ENCODE data around the gene ARPC2. TPM values are rescaled to one million over a fixed set of nuclear protein-coding genes. Genes with fewer than 3 reads are reported as not detected.
"Not testable (repeated sequence)": the region's sequence is repeated elsewhere in the genome, so short reads cannot be mapped to it uniquely, and the experiment has no call there.

ARPC2 gene
- total RNA-seq, 2 donors from 2014 or later = 182 to 207 TPM

DNA sequence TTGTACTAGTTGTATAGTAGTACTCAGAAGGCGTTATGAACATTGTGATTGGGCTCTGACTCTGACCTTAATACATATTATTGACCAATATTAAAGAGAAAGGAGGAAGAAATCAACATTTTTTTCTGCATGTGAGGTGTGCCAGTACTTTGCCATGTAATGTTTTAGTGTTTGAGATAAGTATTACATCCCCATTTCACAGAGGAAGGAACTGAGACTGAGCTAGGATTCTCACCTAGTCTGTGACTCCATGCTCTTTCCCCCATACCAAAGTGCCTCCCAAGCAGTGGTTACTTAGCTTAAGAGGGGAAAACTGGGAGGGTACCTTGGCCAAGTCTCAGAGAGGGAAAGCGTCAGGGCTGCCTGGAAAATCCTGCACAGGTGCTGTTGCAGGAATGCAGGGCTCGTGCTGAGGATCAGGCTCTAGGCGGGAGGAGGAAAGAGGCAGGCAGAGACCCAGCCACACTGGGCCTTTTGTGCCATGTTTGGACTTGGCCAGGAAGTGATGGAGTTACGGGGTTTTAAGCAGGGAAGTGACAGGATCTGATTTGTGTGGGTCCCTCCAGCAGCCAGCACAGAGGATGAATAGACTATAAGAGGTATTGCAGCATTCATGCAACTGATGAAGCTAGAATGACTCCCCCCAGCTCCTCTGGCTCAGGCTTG, 55.0 kb downstream of the ARPC2 start:
- DNase-seq (ENCODE audit: low spot score) = no peak
- Histone ChIP-seq H3K9me3 (no peaks in the 10 kb centered on the region), H3K4me3 (peak overlapping the region in 1 of 2 donors; percentile 91), H3K27ac (peak overlapping the region; percentile 76 to 86), H3K36me3 (peaks cover 22 to 23% of the 10 kb centered on the region in 2 donors), H3K27me3 (replicated peaks; ENCODE audit: insufficient read depth) (no peaks in the 10 kb centered on the region), H3K4me1 (replicated peaks) (peaks cover 12% of the 10 kb centered on the region)
- WGBS = 30% methylated on average over 5 of the region's 5 CpGs
- intact Hi-C loops (cut with DNase I) = loop anchor here (5.0 kb wide), 3 partner anchors 55 to 125 kb away; partner anchors contain the start of genes ARPC2 and CTDSP1
- no peak for TF ChIP-seq POLR2AphosphoS5 (IDR thresholded peaks at IDR 0.05)
- TF ChIP-seq, protein P1, sequence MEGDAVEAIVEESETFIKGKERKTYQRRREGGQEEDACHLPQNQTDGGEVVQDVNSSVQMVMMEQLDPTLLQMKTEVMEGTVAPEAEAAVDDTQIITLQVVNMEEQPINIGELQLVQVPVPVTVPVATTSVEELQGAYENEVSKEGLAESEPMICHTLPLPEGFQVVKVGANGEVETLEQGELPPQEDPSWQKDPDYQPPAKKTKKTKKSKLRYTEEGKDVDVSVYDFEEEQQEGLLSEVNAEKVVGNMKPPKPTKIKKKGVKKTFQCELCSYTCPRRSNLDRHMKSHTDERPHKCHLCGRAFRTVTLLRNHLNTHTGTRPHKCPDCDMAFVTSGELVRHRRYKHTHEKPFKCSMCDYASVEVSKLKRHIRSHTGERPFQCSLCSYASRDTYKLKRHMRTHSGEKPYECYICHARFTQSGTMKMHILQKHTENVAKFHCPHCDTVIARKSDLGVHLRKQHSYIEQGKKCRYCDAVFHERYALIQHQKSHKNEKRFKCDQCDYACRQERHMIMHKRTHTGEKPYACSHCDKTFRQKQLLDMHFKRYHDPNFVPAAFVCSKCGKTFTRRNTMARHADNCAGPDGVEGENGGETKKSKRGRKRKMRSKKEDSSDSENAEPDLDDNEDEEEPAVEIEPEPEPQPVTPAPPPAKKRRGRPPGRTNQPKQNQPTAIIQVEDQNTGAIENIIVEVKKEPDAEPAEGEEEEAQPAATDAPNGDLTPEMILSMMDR (IDR thresholded peaks at IDR 0.05) = no peak
- TF ChIP-seq POLR2A (IDR thresholded peaks at IDR 0.05) = no peak

DNA sequence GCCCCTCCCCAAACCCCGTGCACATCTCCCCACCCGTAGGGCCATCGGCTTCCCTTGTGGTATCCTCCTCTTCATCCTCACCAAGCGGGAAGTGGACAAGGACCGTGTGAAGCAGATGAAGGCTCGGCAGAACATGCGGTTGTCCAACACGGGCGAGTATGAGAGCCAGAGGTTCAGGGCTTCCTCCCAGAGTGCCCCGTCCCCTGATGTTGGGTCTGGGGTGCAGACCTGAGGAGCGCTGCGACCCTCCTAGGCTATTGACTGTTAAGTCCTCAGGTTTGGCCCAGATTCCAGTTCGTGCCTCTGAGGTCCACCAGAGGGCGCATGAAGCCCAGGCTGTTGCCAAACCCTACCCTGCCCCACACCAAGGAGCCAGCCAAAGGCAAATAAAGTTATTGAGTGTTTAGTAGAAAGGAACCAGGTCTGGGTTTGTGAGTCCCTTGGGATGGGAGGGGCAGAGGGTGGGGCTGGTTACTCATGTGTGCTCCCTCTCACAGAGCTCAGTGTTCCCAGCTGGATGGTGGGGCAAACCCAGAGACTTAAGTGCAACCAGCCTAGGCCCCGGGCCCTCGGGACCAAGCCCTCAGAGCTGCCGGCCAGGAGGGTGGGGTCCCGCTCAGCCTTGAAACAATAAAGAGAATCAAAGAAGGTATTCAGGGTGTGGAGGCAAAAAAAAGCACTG, 55.7 kb downstream of the ARPC2 start:
- intact Hi-C loops (cut with DNase I) = loop anchor here (5.0 kb wide), 3 partner anchors 55 to 125 kb away; partner anchors contain the start of genes ARPC2 and CTDSP1
- Histone ChIP-seq H3K4me3 (peak overlapping the region in 1 of 2 donors; percentile 8), H3K9me3 (no peaks in the 10 kb centered on the region), H3K27ac (peak overlapping the region; percentile 76 to 86), H3K36me3 (peaks cover 26% of the 10 kb centered on the region in 2 donors), H3K4me1 (replicated peaks) (peaks cover 12% of the 10 kb centered on the region), H3K27me3 (replicated peaks; ENCODE audit: insufficient read depth) (no peaks in the 10 kb centered on the region)
- peak; percentile 93 for DNase-seq (ENCODE audit: low spot score)
- TF ChIP-seq POLR2A (IDR thresholded peaks at IDR 0.05) (no peak), POLR2AphosphoS5 (IDR thresholded peaks at IDR 0.05) (peak; percentile 98)
- TF ChIP-seq, protein P1 (IDR thresholded peaks at IDR 0.05) = peak; percentile 90 to 99 (median 95)
- WGBS = 15% methylated on average over 18 of the region's 18 CpGs

DNA sequence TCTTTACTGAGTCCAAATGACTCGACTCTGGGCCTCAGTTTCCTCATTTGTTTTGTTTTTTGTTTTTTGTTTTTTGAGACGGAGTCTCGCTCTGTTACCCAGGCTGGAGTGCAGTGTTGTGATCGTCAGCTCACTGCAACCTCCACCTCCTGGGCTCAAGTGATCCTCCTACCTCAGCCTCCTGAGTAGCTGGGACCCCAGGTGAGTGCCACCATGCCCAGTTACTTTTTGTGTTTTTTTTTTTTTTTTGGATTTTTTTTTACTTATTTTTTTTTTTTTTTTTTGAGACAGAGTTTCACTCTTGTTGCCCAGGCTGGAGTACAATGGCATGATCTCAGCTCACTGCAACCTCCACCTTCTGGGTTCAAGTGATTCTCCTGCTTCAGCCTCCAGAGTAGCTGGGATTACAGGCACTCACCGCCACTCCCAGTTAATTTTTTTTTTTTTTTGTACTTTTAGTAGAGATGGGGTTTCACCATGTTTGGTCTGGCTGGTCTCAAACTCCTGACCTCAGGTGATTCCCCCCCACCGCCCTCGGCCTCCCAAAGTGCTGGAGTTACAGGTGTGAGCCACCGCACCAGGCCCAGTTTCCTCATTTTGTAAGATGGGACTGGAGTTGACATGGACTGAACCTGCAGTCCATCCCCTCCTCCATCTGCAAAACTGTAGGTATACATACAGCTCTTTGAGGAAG, 56.4 kb downstream of the ARPC2 start:
- H3K4me3 ChIP-seq; DNase-seq (ENCODE audit: low spot score); H3K9me3 ChIP-seq; H3K27me3 ChIP-seq (replicated peaks; ENCODE audit: insufficient read depth): not testable (repeated sequence)
- Histone ChIP-seq H3K27ac (peak overlapping the region; percentile 76 to 86), H3K36me3 (peaks cover 26% of the 10 kb centered on the region in 2 donors), H3K4me1 (replicated peaks) (peaks cover 12% of the 10 kb centered on the region)
- intact Hi-C loops (cut with DNase I) = loop anchor here (5.0 kb wide), 3 partner anchors 56 to 124 kb away; partner anchors contain the start of genes ARPC2 and CTDSP1
- 80% methylated on average over 8 of the region's 8 CpGs for WGBS

DNA sequence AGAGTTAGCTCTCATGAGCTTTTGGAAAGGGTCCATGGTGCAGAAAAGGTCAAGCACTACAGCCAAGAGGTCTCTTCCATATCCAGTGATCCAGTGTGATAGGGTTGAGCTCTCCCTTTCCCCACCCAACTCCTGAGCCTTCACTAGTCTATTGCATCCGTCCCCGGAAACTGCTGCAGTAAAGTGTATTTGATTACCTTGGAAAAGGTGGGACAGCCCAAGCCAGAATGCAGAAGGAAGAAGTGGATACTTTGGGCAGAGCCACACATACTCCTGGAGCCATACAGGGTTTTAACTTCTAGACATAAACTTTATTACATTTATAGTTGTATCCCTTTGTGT, 56.9 kb downstream of the ARPC2 start:
- DNase-seq (ENCODE audit: low spot score) = no peak
- TF ChIP-seq POLR2AphosphoS5 (IDR thresholded peaks at IDR 0.05) (no peak), POLR2A (IDR thresholded peaks at IDR 0.05) (no peak)
- TF ChIP-seq, protein P1 (IDR thresholded peaks at IDR 0.05) = no peak
- 78% methylated on average over 2 of the region's 2 CpGs for WGBS
- H3K27ac ChIP-seq = peak overlapping the region; percentile 76 to 86
- H3K9me3 ChIP-seq = no peaks in the 10 kb centered on the region
- no peak overlapping the region for H3K4me3 ChIP-seq
- no peaks in the 10 kb centered on the region for H3K27me3 ChIP-seq (replicated peaks; ENCODE audit: insufficient read depth)
- intact Hi-C loops (cut with DNase I) = loop anchor here (5.0 kb wide), 3 partner anchors 57 to 123 kb away; partner anchors contain the start of genes ARPC2 and CTDSP1
- H3K4me1 ChIP-seq (replicated peaks) = peaks cover 12% of the 10 kb centered on the region
- H3K36me3 ChIP-seq = peaks cover 26 to 30% of the 10 kb centered on the region in 2 donors

GRCh38 chr2:218274586-218274985, 57.6 kb downstream of the ARPC2 start:
- TF ChIP-seq, protein P1 (IDR thresholded peaks at IDR 0.05) = no peak
- TF ChIP-seq POLR2AphosphoS5 (IDR thresholded peaks at IDR 0.05) = no peak
- TF ChIP-seq POLR2A (IDR thresholded peaks at IDR 0.05) = no peak
- intact Hi-C loops (cut with DNase I) = loop anchor here (5.0 kb wide), 3 partner anchors 57 to 123 kb away; partner anchors contain the start of genes ARPC2 and CTDSP1
- no peaks in the 10 kb centered on the region for H3K9me3 ChIP-seq
- DNase-seq (ENCODE audit: low spot score) = no peak
- peaks cover 12% of the 10 kb centered on the region for H3K4me1 ChIP-seq (replicated peaks)
- WGBS = 89% methylated on average over 4 of the region's 4 CpGs
- no peaks in the 10 kb centered on the region for H3K27me3 ChIP-seq (replicated peaks; ENCODE audit: insufficient read depth)
- H3K36me3 ChIP-seq = peaks cover 26 to 32% of the 10 kb centered on the region in 2 donors
- no peak overlapping the region for H3K4me3 ChIP-seq
- peak overlapping the region in 1 of 2 donors; percentile 86 for H3K27ac ChIP-seq
